HepG2 (cell line): ENCODE data around the gene PDCD1LG2. TPM values are rescaled to one million over a fixed set of nuclear protein-coding genes. Genes with fewer than 3 reads are reported as not detected.

Source experiments
- ATAC-seq: fragments of 200-7000 bp; cut with Tn5 transposase; 3 replicates; pipeline ENCODE4 v1.9.1; 2020; ENCODE audit warnings: mild to moderate bottlenecking, moderate library complexity
- BruUV-seq: library from RNA; stranded (reverse); fragments of 400-500 nt; replicated peaks from 2 replicates; lab custom pipeline; 2021; lab: Mats Ljungman, UMichigan
- CTCF ChIA-PET: fragments of 300-600 bp; formaldehyde crosslinking; extraction: SDS; loops from one replicate; lab custom pipeline; 2021; ENCODE audit warnings: low total read pairs, inconsistent platforms, low intra/inter-chr PET ratio; lab: Yijun Ruan, JAX
- POLR2A ChIA-PET: fragments of 350-600 bp; sonication (Branson Sonifier 250); formaldehyde crosslinking; loops from one replicate; lab custom pipeline; 2020; ENCODE audit warnings: antibody characterized with exemption, inconsistent platforms; lab: Yijun Ruan, JAX
- DNase-seq: peaks from one replicate; pipeline ENCODE4 v3.0.0-alpha.2; 2015; ENCODE audit warnings: low spot score
- FAIRE-seq: peaks from 3 replicates; lab custom pipeline; 2011; peaks lifted over from hg19 to GRCh38; lab: Jason Lieb, UNC
- H2AFZ ChIP-seq: one replicate; pipeline ENCODE4 v1.6.1; 2011; ENCODE audit warnings: low read length, inconsistent platforms
- H3K27ac ChIP-seq: fragments of 300-600 bp; 3 replicates; pipeline ENCODE4 v1.8.0; 2011; ENCODE audit warnings: mixed run types, mild to moderate bottlenecking, mixed read lengths, low read length, inconsistent platforms; ENCODE audit not compliant: insufficient read depth; ENCODE audit errors: extremely low read length
- H3K27me3 ChIP-seq, 2 experiments: fragments of 200-600 bp in 1 of 2; 2 replicates in 1 of 2; 3 replicates in 1 of 2; pipeline versions ENCODE4 v1.6.0 to v1.8.0; 2011; ENCODE audit warnings: low read length in 2 of 2, mild to moderate bottlenecking in 2 of 2, moderate library complexity in 2 of 2, inconsistent platforms in 1 of 2; ENCODE audit not compliant: insufficient read depth in 2 of 2, control insufficient read depth in 1 of 2
- H3K36me3 ChIP-seq, 2 experiments: fragments of 200-600 bp in 1 of 2; replicated peaks in 1 of 2; 2 replicates in 1 of 2; 3 replicates in 1 of 2; pipeline versions ENCODE4 v1.5.1 to v1.8.0; 2011; ENCODE audit warnings: low read length in 2 of 2, inconsistent platforms in 1 of 2; ENCODE audit not compliant: insufficient read depth in 2 of 2, control insufficient read depth in 1 of 2
- H3K4me1 ChIP-seq: 2 replicates; pipeline ENCODE4 v1.5.1; 2012; ENCODE audit warnings: low read length, inconsistent platforms; ENCODE audit not compliant: insufficient read depth
- H3K4me2 ChIP-seq: 2 replicates; pipeline ENCODE4 v1.6.0; 2011; ENCODE audit warnings: low read depth, low read length, inconsistent platforms
- H3K4me3 ChIP-seq, 3 experiments: fragments of 200-600 bp in 1 of 3; sonication (generic), shearing (Covaris generic) in 1 of 3; replicated peaks in 1 of 3; 2 replicates each; pipeline ENCODE4 v1.5.1; 2011 to 2016; ENCODE audit warnings: low read length in 3 of 3, inconsistent platforms in 2 of 3, low read depth in 2 of 3, mild to moderate bottlenecking in 2 of 3, control low read depth in 1 of 3, mixed read lengths in 1 of 3; ENCODE audit not compliant: insufficient read depth in 1 of 3
- H3K79me2 ChIP-seq: one replicate; pipeline ENCODE4 v1.6.1; 2011; ENCODE audit warnings: low read length, inconsistent platforms; ENCODE audit not compliant: insufficient read depth
- H3K9ac ChIP-seq: 2 replicates; pipeline ENCODE4 v1.6.0; 2011; ENCODE audit warnings: mild to moderate bottlenecking, low read depth, low read length, inconsistent platforms; ENCODE audit not compliant: insufficient read depth
- H3K9me3 ChIP-seq: 2 replicates; pipeline ENCODE4 v1.5.1; 2012; ENCODE audit warnings: mild to moderate bottlenecking, low read length
- H4K20me1 ChIP-seq: 2 replicates; pipeline ENCODE4 v1.6.0; 2011; ENCODE audit warnings: inconsistent platforms, mild to moderate bottlenecking, low read length, moderate library complexity; ENCODE audit not compliant: insufficient read depth
- HNRNPK ChIP-seq: fragments of 200-400 bp; formaldehyde crosslinking; IDR thresholded peaks from 2 replicates; pipeline ENCODE4 v1.6.1; 2018; ENCODE audit warnings: low read length, low read depth, moderate library complexity, mild to moderate bottlenecking; ENCODE audit not compliant: poor library complexity, severe bottlenecking
- IKZF1 ChIP-seq: fragments of 450-650 bp; IDR thresholded peaks from 2 replicates; pipeline ENCODE4 v1.7.1; 2016
- JUNB ChIP-seq: sonication (generic); formaldehyde crosslinking; IDR thresholded peaks from 2 replicates; pipeline ENCODE4 v1.8.0; 2022; ENCODE audit warnings: missing genetic modification reagents, mild to moderate bottlenecking, borderline replicate concordance
- TBL1XR1 ChIP-seq: fragments of 150-350 bp; IDR thresholded peaks from 2 replicates; pipeline ENCODE4 v1.6.1; 2014; ENCODE audit warnings: borderline replicate concordance, low read length; ENCODE audit not compliant: partially characterized antibody
- TCF12 ChIP-seq, 2 experiments: fragments of 450-650 bp in 1 of 2; sonication (generic) in 1 of 2; formaldehyde crosslinking in 1 of 2; IDR thresholded peaks; 2 replicates each; pipeline versions ENCODE4 v1.6.1 to v1.8.0; 2017 to 2022; ENCODE audit warnings: antibody characterized with exemption in 1 of 2, mild to moderate bottlenecking in 1 of 2, missing genetic modification reagents in 1 of 2, moderate library complexity in 1 of 2
- ZBTB20 ChIP-seq: sonication (generic); formaldehyde crosslinking; IDR thresholded peaks from 2 replicates; pipeline ENCODE4 v1.8.1; 2023; ENCODE audit warnings: missing genetic modification reagents, low read depth, mild to moderate bottlenecking, borderline replicate concordance
- ZNF329 ChIP-seq: sonication (generic); formaldehyde crosslinking; IDR thresholded peaks from 2 replicates; pipeline ENCODE4 v1.9.0; 2021; ENCODE audit warnings: low read depth, mild to moderate bottlenecking, missing genetic modification reagents
- ZNF33B ChIP-seq: sonication (generic); formaldehyde crosslinking; IDR thresholded peaks from 2 replicates; pipeline ENCODE4 v1.5.1; 2020; ENCODE audit warnings: mild to moderate bottlenecking, missing genetic modification reagents
- ZNF569 ChIP-seq: sonication (generic); formaldehyde crosslinking; IDR thresholded peaks from 2 replicates; pipeline ENCODE4 v1.5.0; 2020; ENCODE audit warnings: mild to moderate bottlenecking, missing genetic modification reagents, moderate library complexity, borderline replicate concordance
- ZNF652 ChIP-seq: IDR thresholded peaks from 2 replicates; pipeline ENCODE4 v1.6.1; 2016; ENCODE audit warnings: low read depth, borderline replicate concordance
- ZNF674 ChIP-seq: sonication (generic); formaldehyde crosslinking; IDR thresholded peaks from 2 replicates; pipeline ENCODE4 v1.5.0; 2020; ENCODE audit warnings: low read depth, mild to moderate bottlenecking, missing genetic modification reagents
- ZSCAN5A ChIP-seq: sonication (generic); formaldehyde crosslinking; IDR thresholded peaks from 2 replicates; pipeline ENCODE4 v1.8.0; 2022; ENCODE audit warnings: mild to moderate bottlenecking, missing genetic modification reagents, borderline replicate concordance
- WGBS: methylation state at CpG from one replicate; pipeline ENCODE4 v1.1.6; 2017; ENCODE audit warnings: low lambda C conversion rate; 5-methylcytosine and 5-hydroxymethylcytosine counted together
- in situ Hi-C: cut with HindIII; loops from 2 replicates; pipeline ENCODE4 v1.10.0; 2017; ENCODE audit warnings: low pct_unique_long_range_greater_than_20kb; ENCODE audit not compliant: extremely low pct_ligation_motif_present
- intact Hi-C: fragments of 100-400 bp; cut with micrococcal nuclease; formaldehyde crosslinking; loops from one replicate; pipeline ENCODE4 v1.10.0; 2022; ENCODE audit not compliant: unreplicated experiment
- polyA plus RNA-seq, 8 experiments: library from polyadenylated mRNA; depleted of rRNA in 3 of 8; stranded (reverse) in 7 of 8; unstranded in 1 of 8; fragments of >200 nt; fragmentation: Illumina TruSeq in 4 of 8; extraction: Trizol in 4 of 8; gene quantifications; 2 replicates each; pipeline versions ENCODE4 v1.2.1 to v1.2.3, GENCODE V29; 2011 to 2016; ENCODE audit warnings: low read depth in 4 of 8, missing spikeins in 1 of 8, mixed read lengths in 1 of 8; ENCODE audit not compliant: insufficient read depth in 1 of 8
- total RNA-seq, 5 experiments: library from RNA; depleted of rRNA; stranded (reverse); fragments of >200 nt; fragmentation: Illumina TruSeq; extraction: Trizol; gene quantifications; 2 replicates each; pipeline ENCODE4 v1.2.3, GENCODE V29; 2016; ENCODE audit warnings: low read depth in 1 of 5
- TF ChIP-seq, protein P1 (sequence below): conservative IDR thresholded peaks from 2 replicates; pipeline ENCODE4 v1.6.1; 2018; ENCODE audit warnings: missing genetic modification reagents

PDCD1LG2 gene
- total and polyA plus RNA-seq, 2 of the 13 experiments (the other 11 are each of a cell fraction or from before 2014, with no cell fraction given), result not detected

- Histone ChIP-seq H4K20me1 (no peaks in the 10 kb centered on the region), H2AFZ (no peak overlapping the region), H3K27me3 (no peaks in the 10 kb centered on the region), H3K36me3 (no peaks in the 10 kb centered on the region), H3K79me2 (no peaks in the 10 kb centered on the region), H3K4me3 (no peak overlapping the region), H3K27ac (no peak overlapping the region), H3K9me3 (no peaks in the 10 kb centered on the region), H3K4me2 (no peak overlapping the region), H3K9ac (no peak overlapping the region), H3K4me1 (peaks cover 5% of the 10 kb centered on the region)
- no peak for ATAC-seq
- in situ Hi-C loops (no loop called here), intact Hi-C loops (no loop called here)
- DNase-seq, result no peak
- no peak for FAIRE-seq
- 56% methylated on average over 2 of the region's 2 CpGs for WGBS
- ChIA-PET CTCF (no interaction called here), POLR2A (interaction anchor here (0.8 to 1.3 kb wide), 2 partner anchors 11 to 18 kb away, joined by 4 to 5 read pairs; partner anchors contain the start of gene RIC1)
- TF ChIP-seq HNRNPK (no peak), ZNF674 (CRISPR knock-in tag) (no peak), ZNF652 (0 out of 2 replicates have a peak, but pooled peaks have one; percentile 18)
- TF ChIP-seq, protein P1, sequence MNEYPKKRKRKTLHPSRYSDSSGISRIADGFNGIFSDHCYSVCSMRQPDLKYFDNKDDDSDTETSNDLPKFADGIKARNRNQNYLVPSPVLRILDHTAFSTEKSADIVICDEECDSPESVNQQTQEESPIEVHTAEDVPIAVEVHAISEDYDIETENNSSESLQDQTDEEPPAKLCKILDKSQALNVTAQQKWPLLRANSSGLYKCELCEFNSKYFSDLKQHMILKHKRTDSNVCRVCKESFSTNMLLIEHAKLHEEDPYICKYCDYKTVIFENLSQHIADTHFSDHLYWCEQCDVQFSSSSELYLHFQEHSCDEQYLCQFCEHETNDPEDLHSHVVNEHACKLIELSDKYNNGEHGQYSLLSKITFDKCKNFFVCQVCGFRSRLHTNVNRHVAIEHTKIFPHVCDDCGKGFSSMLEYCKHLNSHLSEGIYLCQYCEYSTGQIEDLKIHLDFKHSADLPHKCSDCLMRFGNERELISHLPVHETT (CRISPR knock-in tag), result no peak
- BruUV-seq, result no TSS peak
These were observed 100.2 kb downstream of the PDCD1LG2 start for GRCh38 chr9:5610491-5610890.

GRCh38 chr9:5611321-5612184 is 101.2 kb downstream of the PDCD1LG2 start:
- no peak overlapping the region for H3K9ac ChIP-seq
- POLR2A ChIA-PET, result interaction anchor here (1.4 kb wide), 1 partner anchor 17 kb away, joined by 7 read pairs; the partner anchor contains the start of gene RIC1
- in situ Hi-C loops, result no loop called here
- ATAC-seq, result no peak
- H3K9me3 ChIP-seq, result no peaks in the 10 kb centered on the region
- H3K4me3 ChIP-seq, result no peak overlapping the region
- H3K27me3 ChIP-seq, result no peaks in the 10 kb centered on the region
- H3K4me1 ChIP-seq, result peaks cover 5% of the 10 kb centered on the region
- no peaks in the 10 kb centered on the region for H3K36me3 ChIP-seq
- FAIRE-seq, result no peak
- no peaks in the 10 kb centered on the region for H3K79me2 ChIP-seq
- no peaks in the 10 kb centered on the region for H4K20me1 ChIP-seq
- H3K27ac ChIP-seq, result no peak overlapping the region
- no TSS peak for BruUV-seq
- H2AFZ ChIP-seq, result no peak overlapping the region
- 80% methylated on average over 6 of the region's 6 CpGs for WGBS
- CTCF ChIA-PET, result no interaction called here
- H3K4me2 ChIP-seq, result no peak overlapping the region
- intact Hi-C loops, result no loop called here
- DNase-seq, result no peak
- no peak for TF ChIP-seq ZNF569 (CRISPR knock-in tag)
- no peak for TF ChIP-seq ZNF33B (CRISPR knock-in tag)
- TF ChIP-seq IKZF1, result no peak
- no peak for TF ChIP-seq TCF12 (IDR thresholded peaks at IDR 0.05)
- TF ChIP-seq TCF12 (CRISPR knock-in tag; IDR thresholded peaks at IDR 0.05), result no peak
- no peak for TF ChIP-seq JUNB
- no peak for TF ChIP-seq ZNF329
- TF ChIP-seq ZSCAN5A (CRISPR knock-in tag), result no peak
- TF ChIP-seq ZBTB20 (CRISPR knock-in tag), result no peak
- TF ChIP-seq TBL1XR1, result no peak
